Epithelial cell of esophagus (primary cell): Measurements from ENCODE around the gene OR10Z1.

Experiments used
- DNase-seq: peaks from one replicate; pipeline ENCODE4 v3.0.0; 2010; ENCODE audit warnings: low read depth
- H3K4me3 ChIP-seq: 2 replicates; pipeline ENCODE4 v1.5.1; 2011; ENCODE audit warnings: mild to moderate bottlenecking, low read length, control low read depth
- CTCF ChIP-seq: IDR thresholded peaks from 2 replicates; pipeline ENCODE4 v1.5.1; 2011; ENCODE audit warnings: low read depth, mild to moderate bottlenecking, low read length, control low read depth, inconsistent platforms; ENCODE audit not compliant: insufficient read depth; ENCODE audit errors: missing control alignments

OR10Z1 gene

DNA sequence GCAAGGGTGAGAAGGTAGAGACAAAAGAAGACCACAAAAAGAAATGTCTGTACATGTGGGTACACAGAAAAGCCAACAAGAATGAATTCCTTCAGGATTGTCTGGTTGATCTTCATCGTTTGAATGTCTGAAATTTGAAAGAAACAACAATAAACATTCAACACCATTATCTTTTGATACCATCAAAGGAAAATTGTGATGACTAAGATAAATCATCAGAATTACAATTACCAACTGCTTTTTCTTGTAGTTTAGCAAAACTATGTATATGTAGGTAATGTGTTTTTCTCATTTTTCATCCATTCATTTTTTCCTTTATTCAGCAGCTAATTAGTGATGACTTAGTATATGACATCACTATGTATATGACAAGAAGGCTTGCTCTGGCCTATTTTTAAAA is 25.3 kb upstream of the OR10Z1 start, which contains the start of gene OR10X1:
Gene OR10X1, minus strand, starts transcription at position 167 of the 400 bp plus-strand sequence. Its CDS starts 0 bp downstream, at position 167.
- TF ChIP-seq CTCF, result no peak

GRCh38 chr1:158583962-158584361 is 21.1 kb upstream of the OR10Z1 start:
- DNase-seq, result peak; percentile 45
- no peak overlapping the region for H3K4me3 ChIP-seq
- no peak for TF ChIP-seq CTCF

More for the DNA sequence above, 25.3 kb upstream of the OR10Z1 start, which contains the start of gene OR10X1:
- no peak within 1 kb of the TSS for H3K4me3 ChIP-seq
- no peak for DNase-seq

DNA sequence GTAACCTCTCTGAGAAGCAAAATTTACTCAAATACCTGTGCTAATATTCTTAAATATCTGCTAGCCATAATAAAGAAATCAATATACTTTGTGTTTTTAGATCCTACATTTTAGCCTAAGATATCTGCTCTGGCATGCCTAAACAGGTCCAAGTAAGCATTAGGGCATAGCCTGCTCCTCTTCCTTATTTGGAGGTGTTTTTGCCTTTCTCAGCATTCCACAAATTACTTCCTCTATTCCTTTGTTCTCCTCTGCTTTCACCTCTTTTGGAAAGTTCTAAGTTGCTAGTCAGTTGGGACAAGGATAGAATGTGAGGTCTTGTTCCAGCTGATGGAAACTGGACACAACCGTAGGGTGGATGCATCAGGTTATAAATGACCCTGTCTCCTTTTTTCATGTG is 18.1 kb upstream of the OR10Z1 start:
- H3K4me3 ChIP-seq, result no peak overlapping the region
- TF ChIP-seq CTCF, result no peak
- DNase-seq, result no peak

- TF ChIP-seq CTCF, result no peak
- H3K4me3 ChIP-seq, result no peak overlapping the region
- DNase-seq, result no peak
These were observed 4.3 kb upstream of the OR10Z1 start for GRCh38 chr1:158600735-158601134.

DNA sequence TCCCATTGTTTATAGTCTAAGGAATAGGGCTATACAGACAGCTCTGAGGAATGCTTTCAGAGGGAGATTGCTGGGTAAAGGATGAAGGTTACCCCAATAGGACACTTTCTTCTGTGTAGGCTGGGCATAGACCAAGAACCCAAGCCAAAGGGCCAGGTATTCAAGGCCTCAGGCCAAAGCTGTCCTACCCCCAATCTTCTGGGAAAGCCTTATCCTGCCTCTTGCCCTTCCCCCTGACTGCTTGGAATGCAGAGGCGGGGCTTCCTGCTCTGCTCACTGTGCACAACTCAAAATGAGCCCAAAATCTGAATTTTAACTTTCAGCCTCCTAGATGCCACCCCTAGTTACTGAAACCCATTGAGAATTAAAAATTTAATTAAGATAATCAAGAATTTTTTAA is 2.2 kb downstream of the OR10Z1 start:
- no peak overlapping the region for H3K4me3 ChIP-seq
- no peak for TF ChIP-seq CTCF
- no peak for DNase-seq

- DNase-seq, result peak; percentile 24
- no peak for TF ChIP-seq CTCF
- H3K4me3 ChIP-seq, result no peak overlapping the region
These were observed 6.8 kb downstream of the OR10Z1 start for GRCh38 chr1:158611916-158612315.

DNA sequence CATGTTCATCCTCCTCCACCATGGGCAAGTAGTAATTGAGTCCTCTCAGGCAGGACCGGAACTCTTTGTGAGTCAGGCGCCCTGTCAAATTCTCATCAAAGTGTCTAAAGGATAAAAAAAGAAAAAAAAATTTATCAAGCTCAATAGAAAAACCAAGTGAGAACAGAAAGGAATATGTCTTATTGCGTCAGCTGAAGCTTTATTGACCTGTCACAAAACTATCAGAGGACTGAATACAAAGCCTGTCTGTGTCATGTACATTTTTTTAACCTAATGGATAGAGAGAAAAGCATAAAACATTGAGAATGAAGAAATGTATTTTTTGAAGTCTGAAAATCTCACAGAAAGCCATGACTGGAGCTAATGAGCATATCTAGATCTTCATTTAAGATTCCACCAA is 8.7 kb downstream of the OR10Z1 start:
- H3K4me3 ChIP-seq, result no peak overlapping the region
- no peak for TF ChIP-seq CTCF

More for the DNA sequence above, 8.7 kb downstream of the OR10Z1 start:
- DNase-seq, result no peak
